GM19463 (cell line): ENCODE measurements around the gene EOGT.

Experiments
- ATAC-seq: cut with Tn5 transposase; IDR thresholded peaks from one replicate; pipeline ENCODE4 v1.9.1; 2021; ENCODE audit warnings: mild to moderate bottlenecking, moderate library complexity; ENCODE audit not compliant: unreplicated experiment

Gene EOGT

DNA sequence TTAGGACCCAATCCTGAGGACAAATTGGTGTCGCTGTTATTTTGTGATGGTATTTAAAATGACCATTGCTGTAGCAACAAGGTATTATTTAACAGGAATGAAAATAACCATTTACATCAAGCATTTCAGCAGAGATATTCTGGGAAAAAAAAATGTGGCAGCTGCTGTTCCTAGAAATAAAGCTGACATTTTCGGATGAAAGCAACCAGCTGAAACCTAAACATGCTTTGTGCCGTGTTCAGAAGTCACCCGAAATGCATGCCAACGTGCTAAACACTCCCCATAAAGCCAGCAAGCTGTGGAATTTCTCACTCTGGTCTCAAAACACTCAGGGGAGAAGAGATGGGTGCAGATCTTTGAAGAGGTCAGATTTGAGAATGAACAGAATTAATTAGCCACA lies 49.6 kb downstream of the EOGT start:
- ATAC-seq = no peak

GRCh38 chr3:68963376-68963775 lies 50.1 kb downstream of the EOGT start:
- ATAC-seq = no peak

GRCh38 chr3:68958932-68959331 lies 54.6 kb downstream of the EOGT start:
- no peak for ATAC-seq

DNA sequence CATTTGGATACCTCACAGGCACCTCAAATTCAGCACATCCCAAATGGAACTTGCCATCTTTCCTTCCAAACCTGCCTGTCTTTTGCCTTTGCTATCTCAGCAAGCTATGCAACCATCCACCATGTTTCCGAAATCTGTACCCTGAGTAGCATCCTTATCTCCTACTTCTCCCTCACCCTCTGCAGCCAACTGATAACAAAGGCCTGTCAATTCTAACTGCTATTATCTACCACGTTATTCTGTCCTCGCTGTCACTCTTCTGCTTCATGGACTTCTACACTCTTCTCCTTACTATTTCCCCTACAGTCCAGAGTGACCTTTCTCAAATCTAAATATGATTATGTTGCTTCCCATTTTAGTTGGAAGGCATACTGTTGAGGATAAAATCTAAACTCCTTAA lies 55.6 kb downstream of the EOGT start:
- ATAC-seq = no peak

- ATAC-seq = no peak
These were observed 59.6 kb downstream of the EOGT start for GRCh38 chr3:68953816-68954444.

- no peak for ATAC-seq
These were observed 68.3 kb downstream of the EOGT start for GRCh38 chr3:68945225-68945624.

DNA sequence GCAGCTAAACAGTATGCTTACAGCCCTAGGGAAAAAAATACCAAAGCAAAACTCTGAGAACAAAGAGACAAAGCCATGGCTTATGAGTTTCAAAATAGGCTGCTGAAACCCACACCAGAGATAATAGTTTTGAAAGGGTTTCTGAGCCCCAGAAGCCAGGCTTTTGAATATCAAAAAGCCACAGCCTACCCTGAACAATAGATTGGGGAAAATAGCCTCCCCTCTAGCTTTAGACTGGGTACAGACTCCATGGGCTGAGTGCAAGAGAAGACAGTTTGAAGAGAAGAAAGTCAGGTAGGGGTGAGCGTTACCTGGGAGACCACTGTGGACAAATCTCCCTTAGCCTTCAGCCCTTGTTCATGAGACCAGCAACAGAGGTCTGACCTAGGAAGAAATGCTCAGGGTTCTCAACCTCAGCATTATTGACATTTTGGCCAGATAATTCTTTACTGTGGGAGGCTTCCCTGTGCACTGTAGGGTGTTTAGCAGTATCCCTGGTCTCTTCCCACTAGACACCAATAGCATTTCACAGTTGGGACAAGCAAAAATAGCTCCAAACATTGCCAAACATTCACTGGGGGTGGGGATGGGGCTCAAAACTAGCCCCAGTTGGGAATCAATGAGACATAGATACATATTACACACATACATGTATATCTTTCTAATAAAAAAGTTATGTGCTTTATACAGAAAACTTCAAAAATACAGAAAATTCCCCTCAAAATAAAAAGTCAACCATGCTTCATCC lies 69.6 kb downstream of the EOGT start:
- no peak for ATAC-seq

GRCh38 chr3:68941055-68941454 lies 72.4 kb downstream of the EOGT start:
- no peak for ATAC-seq

DNA sequence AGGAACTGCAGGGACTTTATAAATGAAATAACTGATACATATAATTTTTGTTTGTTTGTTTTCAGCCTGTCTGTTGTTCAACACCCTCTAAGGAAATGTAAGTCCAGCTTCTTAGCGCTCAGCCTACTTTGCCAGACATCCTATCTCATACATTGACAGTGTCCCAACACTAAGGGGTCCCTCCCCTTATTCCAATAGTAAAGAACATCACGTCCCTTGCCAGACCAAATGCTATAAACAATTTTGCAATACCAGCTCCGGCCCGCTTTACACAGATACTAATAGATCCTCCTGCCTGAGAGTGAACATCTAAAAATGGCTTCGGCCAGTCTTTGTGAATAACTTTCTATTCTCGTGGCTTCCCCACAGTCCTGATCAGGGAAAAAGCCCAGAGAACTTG lies 76.6 kb downstream of the EOGT start:
- no peak for ATAC-seq

DNA sequence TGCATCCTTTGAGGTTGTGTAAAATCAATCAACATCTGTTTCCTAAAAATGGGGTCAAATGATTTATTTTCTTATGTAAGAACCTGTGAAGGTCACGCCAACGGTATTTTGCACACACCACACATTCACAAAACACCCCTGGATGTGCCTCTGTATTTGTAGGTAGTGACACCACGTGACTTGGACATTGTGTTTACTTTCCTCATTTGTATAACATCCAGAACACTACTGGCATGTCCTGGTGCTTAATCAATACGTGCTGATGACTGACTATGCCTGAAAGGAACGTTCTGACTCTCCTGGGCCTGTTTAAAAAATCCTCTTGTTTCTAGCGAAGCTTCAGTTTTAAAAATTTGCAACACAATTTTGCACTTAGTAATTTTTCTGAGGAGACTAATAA lies 77.7 kb downstream of the EOGT start:
- no peak for ATAC-seq

DNA sequence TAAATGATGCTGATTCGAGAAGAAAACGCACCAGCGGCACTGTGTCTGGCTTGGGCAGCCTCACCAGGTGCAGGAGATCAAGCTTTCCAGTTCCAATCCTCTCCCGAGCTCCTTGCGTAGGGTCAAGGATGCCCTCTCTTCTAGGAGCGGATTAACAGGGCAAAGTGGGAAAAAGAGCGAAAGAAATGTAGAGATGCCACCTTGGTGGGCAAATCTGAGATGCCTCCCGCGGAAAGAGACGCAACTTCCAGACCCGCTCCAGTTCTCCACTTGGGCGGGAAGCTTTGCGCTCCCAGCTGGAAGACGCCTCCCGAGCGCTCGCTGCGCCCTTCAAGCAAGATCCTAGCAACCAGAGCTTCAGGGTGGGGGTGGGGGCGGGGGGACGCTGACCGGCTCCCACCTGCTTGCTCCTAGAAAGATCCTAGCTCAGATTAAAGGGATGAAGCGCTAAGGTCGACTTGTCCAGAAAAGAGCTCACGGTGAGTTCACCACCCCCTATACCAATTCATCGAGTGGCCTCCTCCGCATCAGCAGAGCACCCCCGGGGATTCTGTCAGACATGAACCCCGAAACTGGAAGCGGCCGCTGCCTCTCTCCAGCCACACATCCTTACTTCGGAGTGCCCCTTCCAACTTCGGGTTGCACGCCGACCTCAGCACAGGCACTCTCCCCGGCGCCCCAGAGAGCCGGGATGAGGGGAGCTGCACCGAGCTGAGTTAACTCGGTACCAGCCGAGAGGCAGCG lies 81.9 kb downstream of the EOGT start:
- ATAC-seq = no peak
